Activated CD4-positive, alpha-beta T cell treated with anti-CD3 and anti-CD28 coated beads for 48 hours (primary cell): ENCODE results near the gene RAPGEF4.
A peak's percentile ranks its signal among the peaks of the same experiment; 100 is the strongest.

Experiments
- DNase-seq: peaks from one replicate; pipeline ENCODE4 v3.0.0-alpha.2; 2020

The RAPGEF4 gene

GRCh38 chr2:172735582-172736423, at the start of gene RAPGEF4:
Gene RAPGEF4, plus strand, starts transcription at chr2:172735845. Its CDS starts 139 bp downstream, at chr2:172735984.
- no peak for DNase-seq

GRCh38 chr2:172693037-172693436, 42.6 kb upstream of the RAPGEF4 start:
- peak; percentile 68 for DNase-seq

- no peak for DNase-seq
These were observed 41.9 kb upstream of the RAPGEF4 start for GRCh38 chr2:172693529-172694455.

- DNase-seq, result no peak
These were observed 38.3 kb upstream of the RAPGEF4 start for GRCh38 chr2:172697296-172697695.

GRCh38 chr2:172698041-172698863, 37.4 kb upstream of the RAPGEF4 start:
- peak; percentile 15 for DNase-seq

GRCh38 chr2:172701250-172701649, 34.4 kb upstream of the RAPGEF4 start:
- DNase-seq, result no peak

- no peak for DNase-seq
These were observed 33.2 kb upstream of the RAPGEF4 start for GRCh38 chr2:172702451-172702850.

GRCh38 chr2:172704072-172704936, 31.3 kb upstream of the RAPGEF4 start:
- DNase-seq, result no peak

- DNase-seq, result no peak
These were observed 30.3 kb upstream of the RAPGEF4 start for GRCh38 chr2:172705352-172705751.

- DNase-seq, result no peak
These were observed 27.4 kb upstream of the RAPGEF4 start for GRCh38 chr2:172708247-172708646.

- no peak for DNase-seq
These were observed 25.9 kb upstream of the RAPGEF4 start for GRCh38 chr2:172709566-172710291.

GRCh38 chr2:172710584-172711047, 25.0 kb upstream of the RAPGEF4 start:
- DNase-seq, result peak; percentile 47

GRCh38 chr2:172711110-172711509, 24.5 kb upstream of the RAPGEF4 start:
- DNase-seq, result no peak

- no peak for DNase-seq
These were observed 23.4 kb upstream of the RAPGEF4 start for GRCh38 chr2:172712251-172712650.

GRCh38 chr2:172713365-172713875, 22.2 kb upstream of the RAPGEF4 start:
- no peak for DNase-seq

- no peak for DNase-seq
These were observed 13.2 kb upstream of the RAPGEF4 start for GRCh38 chr2:172722481-172722880.

- no peak for DNase-seq
These were observed 12.4 kb upstream of the RAPGEF4 start for GRCh38 chr2:172723286-172723685.

GRCh38 chr2:172724724-172725123, 10.9 kb upstream of the RAPGEF4 start:
- no peak for DNase-seq

GRCh38 chr2:172725284-172725683, 10.4 kb upstream of the RAPGEF4 start:
- DNase-seq, result no peak

GRCh38 chr2:172725746-172726145, 9.9 kb upstream of the RAPGEF4 start:
- no peak for DNase-seq
